ENCODE measurements around the gene TXLNG.
"Not testable (repeated sequence)": the region's sequence is repeated elsewhere in the genome, so short reads cannot be mapped to it uniquely, and the experiment has no call there.

- TF ChIP-seq CTCF, EZH2phosphoT487, EZH2 (IDR thresholded peaks at IDR 0.05): not testable (repeated sequence)
These were observed 6.5 kb upstream of the TXLNG start for GRCh38 chrX:16779815-16780214.
